ENCODE measurements around the gene CIT. TPM values are rescaled to one million over a fixed set of nuclear protein-coding genes. Genes with fewer than 3 reads are reported as not detected.

Gene CIT
- total RNA-seq, 1 donor from 2014 or later = 18.0 TPM

DNA sequence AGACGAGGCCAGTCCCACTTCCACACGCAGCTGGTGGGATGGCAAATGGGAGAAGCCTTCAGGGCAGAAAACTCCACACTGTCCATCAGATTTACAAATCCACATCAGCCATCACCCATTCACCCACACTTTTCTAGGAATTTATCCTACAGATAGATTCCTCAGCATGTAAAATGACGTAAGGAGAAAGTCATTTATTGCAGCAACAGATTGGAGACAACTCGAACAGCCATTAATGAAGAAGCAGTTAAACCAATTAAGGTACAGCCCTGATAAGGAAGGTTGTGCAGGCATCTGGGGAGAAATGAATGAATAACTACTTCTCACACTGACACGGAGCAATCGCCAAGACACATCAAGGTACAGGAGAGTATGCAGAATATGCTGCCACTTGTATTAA, 183.0 kb downstream of the CIT start:
- H3K4me1 ChIP-seq = peaks cover 29% of the 10 kb centered on the region
- H3K27me3 ChIP-seq (ENCODE audit: low read depth) = no peaks in the 10 kb centered on the region
- no peak for ATAC-seq
- intact Hi-C loops (cut with DNase I) = no loop called here
- no peak overlapping the region for H3K27ac ChIP-seq
- TF ChIP-seq, protein P1, sequence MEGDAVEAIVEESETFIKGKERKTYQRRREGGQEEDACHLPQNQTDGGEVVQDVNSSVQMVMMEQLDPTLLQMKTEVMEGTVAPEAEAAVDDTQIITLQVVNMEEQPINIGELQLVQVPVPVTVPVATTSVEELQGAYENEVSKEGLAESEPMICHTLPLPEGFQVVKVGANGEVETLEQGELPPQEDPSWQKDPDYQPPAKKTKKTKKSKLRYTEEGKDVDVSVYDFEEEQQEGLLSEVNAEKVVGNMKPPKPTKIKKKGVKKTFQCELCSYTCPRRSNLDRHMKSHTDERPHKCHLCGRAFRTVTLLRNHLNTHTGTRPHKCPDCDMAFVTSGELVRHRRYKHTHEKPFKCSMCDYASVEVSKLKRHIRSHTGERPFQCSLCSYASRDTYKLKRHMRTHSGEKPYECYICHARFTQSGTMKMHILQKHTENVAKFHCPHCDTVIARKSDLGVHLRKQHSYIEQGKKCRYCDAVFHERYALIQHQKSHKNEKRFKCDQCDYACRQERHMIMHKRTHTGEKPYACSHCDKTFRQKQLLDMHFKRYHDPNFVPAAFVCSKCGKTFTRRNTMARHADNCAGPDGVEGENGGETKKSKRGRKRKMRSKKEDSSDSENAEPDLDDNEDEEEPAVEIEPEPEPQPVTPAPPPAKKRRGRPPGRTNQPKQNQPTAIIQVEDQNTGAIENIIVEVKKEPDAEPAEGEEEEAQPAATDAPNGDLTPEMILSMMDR (IDR thresholded peaks at IDR 0.05) = no peak
- H3K4me3 ChIP-seq = no peak overlapping the region
- DNase-seq = no peak
- H3K9me3 ChIP-seq = no peaks in the 10 kb centered on the region
- peaks cover 7% of the 10 kb centered on the region for H3K36me3 ChIP-seq

DNA sequence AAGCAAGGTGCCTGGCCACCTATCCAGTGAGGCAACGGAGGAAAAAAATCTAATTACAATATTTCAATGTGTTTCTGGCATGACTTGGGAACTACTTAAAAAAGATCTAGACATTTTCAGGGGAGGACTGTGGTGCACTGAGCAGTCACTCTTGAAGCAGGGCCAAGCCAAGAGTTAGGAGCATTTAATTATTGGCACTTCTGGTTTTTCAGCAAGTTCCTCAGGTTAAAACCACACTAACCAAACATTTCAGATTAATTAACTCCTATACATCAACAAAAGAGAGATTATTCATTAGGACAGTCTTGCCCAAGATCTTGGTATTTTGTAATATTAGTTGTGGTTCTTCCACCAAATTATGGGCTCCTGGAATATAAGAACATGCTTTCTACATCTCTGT, 183.6 kb downstream of the CIT start:
- DNase-seq (no peak), ATAC-seq (peak in 1 of 2 donors; percentile 13)
- Histone ChIP-seq H3K4me1 (peaks cover 29% of the 10 kb centered on the region), H3K27ac (peak overlapping the region; percentile 34), H3K4me3 (no peak overlapping the region), H3K36me3 (peaks cover 7% of the 10 kb centered on the region), H3K27me3 (ENCODE audit: low read depth) (no peaks in the 10 kb centered on the region), H3K9me3 (no peaks in the 10 kb centered on the region)
- TF ChIP-seq, protein P1 (IDR thresholded peaks at IDR 0.05) = no peak
- intact Hi-C loops (cut with DNase I) = no loop called here

DNA sequence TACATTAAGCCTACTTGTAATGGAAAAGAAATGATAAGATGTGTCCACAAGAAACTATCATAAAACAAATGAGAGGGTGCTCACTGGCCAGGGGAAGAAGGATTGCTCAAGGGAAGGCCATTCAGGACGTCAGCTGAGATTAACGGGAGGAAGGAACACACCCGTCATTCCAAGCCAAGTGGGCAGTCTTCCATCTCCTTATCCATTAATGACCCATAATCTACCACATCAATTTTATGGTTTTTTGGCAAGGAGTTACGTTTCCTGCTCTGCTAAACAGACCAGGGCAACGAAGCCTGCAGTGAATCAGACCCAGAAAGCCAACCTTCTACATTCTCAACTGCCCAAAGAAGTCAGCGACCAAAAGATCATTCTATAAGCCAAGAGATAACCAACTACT, 184.1 kb downstream of the CIT start:
- Histone ChIP-seq H3K4me1 (peaks cover 29% of the 10 kb centered on the region), H3K4me3 (no peak overlapping the region), H3K36me3 (peaks cover 7% of the 10 kb centered on the region), H3K27me3 (ENCODE audit: low read depth) (no peaks in the 10 kb centered on the region), H3K27ac (peak overlapping the region; percentile 34), H3K9me3 (no peaks in the 10 kb centered on the region)
- intact Hi-C loops (cut with DNase I) = no loop called here
- TF ChIP-seq, protein P1 (IDR thresholded peaks at IDR 0.05) = no peak
- ATAC-seq (peak; percentile 73 to 86), DNase-seq (no peak)

DNA sequence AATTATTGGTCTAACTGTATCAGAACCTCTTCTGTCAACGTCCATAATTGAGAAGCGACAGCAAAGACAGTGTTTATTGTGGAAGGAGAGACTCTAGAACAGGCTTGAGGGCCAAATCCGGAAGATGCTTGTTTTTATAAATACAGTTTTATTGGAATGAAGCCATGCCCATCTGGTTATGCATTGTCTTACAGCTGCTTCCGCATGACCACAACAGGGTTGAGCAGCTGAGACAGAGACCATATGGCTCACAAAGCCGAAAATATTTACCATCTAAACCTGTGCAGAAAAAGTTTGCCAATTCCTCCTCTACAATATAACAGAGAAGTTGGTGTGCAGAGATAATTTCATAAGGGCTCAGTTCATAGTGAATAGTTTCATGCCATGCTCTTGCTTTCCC, 184.7 kb downstream of the CIT start:
- Histone ChIP-seq H3K4me1 (peaks cover 29% of the 10 kb centered on the region), H3K27me3 (ENCODE audit: low read depth) (no peaks in the 10 kb centered on the region), H3K27ac (peak overlapping the region; percentile 34), H3K9me3 (no peaks in the 10 kb centered on the region), H3K36me3 (peaks cover 7% of the 10 kb centered on the region), H3K4me3 (no peak overlapping the region)
- ATAC-seq (no peak), DNase-seq (no peak)
- TF ChIP-seq, protein P1 (IDR thresholded peaks at IDR 0.05) = no peak
- intact Hi-C loops (cut with DNase I) = no loop called here

DNA sequence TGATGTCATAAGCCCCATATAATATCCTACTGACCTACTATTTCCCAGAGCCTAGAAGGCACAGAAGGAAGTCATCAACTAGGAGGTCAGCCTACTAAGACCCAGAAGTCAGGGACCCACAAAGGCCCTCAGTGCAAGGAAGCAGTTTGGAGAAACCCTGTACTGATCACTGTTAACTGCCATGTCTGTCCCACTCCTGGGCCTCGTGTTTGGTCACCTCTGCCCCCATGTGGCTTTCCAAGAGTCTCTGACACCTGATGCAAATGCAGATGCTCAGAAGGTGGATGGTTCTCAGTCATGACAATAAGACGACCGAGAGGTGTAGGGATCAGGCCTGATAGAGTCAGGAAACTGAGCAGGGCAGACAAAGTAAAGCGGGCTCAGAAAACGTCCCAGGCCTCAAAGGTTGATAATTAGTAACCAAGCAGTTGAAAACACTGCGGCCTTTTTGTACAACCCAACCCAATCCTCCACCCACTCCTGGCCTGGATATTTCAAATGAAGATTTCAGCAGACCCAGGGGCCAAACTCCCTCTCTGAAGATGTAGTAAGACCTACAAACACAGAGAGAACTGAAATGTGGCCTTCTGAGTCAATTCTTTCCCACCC, 185.8 kb downstream of the CIT start:
- ATAC-seq (no peak), DNase-seq (no peak)
- Histone ChIP-seq H3K27ac (no peak overlapping the region), H3K36me3 (no peaks in the 10 kb centered on the region), H3K4me1 (peaks cover 29% of the 10 kb centered on the region), H3K9me3 (no peaks in the 10 kb centered on the region), H3K27me3 (ENCODE audit: low read depth) (no peaks in the 10 kb centered on the region), H3K4me3 (no peak overlapping the region)
- intact Hi-C loops (cut with DNase I) = no loop called here
- TF ChIP-seq, protein P1 (IDR thresholded peaks at IDR 0.05) = no peak

Measured in lower lobe of right lung (tissue), 2 donors.